GM18858 (cell line): Measurements from ENCODE around the gene ATP13A5.

Experiments
- ATAC-seq: cut with Tn5 transposase; IDR thresholded peaks from one replicate; pipeline ENCODE4 v1.9.1; 2021; ENCODE audit not compliant: unreplicated experiment

ATP13A5 gene

DNA sequence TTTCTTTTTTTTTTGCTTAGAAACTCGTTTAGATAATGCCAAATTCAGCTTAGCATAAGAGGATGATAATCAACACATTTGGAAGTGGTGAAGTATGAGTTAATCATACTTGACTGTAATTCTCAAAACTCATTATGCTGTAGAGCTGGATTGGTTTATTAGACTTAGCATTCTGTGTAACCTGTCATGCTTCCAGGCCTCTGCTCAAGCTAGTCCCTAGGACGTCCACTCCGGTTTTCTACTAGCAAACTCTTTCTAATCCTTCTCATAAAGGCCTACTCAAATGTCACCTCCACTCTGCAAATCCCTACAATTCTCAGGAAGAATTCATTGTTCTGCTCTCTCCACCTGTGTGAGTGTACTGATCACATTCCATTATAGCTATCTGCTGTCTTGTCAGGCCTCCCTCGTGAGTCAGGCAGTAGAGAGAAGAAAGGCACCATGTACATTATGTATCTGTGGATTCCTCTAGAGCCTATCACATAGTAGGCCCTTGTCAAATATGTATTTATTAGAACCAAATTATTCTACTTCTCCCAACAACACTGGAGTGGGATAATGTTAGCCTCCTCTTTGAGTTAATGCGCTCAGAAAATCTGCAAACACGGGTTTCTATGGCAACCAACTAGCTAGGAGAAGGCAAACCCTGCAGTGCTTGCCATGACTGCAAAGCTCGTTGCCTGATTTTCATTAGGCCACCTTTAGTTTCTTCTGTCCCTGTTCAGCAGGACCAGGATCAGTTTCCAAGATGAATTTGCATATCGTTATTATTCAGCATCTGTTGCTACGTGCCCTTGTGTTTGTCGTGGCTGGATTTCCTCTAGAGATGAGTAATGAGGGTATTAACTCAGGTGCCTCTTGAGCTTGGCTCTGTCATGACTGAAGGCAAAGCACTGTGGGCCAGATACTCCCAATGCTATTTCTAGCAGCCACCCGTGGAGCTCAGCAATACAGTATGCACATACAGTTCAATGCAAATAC is 30.7 kb downstream of the ATP13A5 start:
- ATAC-seq, result peak; percentile 71

DNA sequence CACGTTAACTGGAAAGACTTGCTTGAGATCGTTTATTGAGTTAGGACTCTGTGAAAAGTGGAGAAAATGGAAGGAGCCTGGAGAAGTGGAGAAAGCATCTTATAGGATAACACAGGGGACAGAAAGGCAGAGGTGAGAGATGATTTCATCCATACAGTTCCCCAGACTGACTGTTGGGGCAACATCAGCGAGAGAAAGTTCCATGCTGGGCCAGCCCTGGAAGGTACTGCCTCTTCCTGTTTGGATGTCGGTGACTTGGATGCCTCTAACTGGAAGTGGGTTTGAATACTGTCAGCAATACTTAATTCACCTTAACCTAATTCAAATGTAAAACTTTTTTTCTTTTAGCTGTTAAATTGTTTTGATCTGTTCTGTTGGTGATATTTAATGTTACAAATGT is 32.3 kb downstream of the ATP13A5 start:
- ATAC-seq, result no peak

GRCh38 chr3:193345431-193345830 is 33.1 kb downstream of the ATP13A5 start:
- no peak for ATAC-seq

DNA sequence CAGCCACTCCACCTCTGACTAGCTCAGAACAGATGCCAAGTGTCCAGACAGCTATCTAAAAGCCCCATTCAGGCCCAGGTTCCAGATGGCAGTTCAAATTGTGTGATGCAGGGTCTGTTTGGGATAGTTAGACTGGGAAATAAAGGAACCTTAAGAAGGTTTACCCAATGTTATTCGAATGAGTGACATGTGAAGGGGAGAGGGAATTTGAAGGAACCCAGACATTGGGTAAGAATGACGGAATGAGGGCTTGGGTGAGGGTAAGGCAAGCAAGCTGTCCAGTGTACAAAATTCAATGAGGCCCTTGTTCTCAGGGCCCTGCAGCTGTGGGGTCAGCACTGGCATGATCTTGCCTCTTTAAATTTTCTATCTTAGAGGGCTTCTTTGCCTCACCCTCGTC is 34.1 kb downstream of the ATP13A5 start:
- no peak for ATAC-seq

DNA sequence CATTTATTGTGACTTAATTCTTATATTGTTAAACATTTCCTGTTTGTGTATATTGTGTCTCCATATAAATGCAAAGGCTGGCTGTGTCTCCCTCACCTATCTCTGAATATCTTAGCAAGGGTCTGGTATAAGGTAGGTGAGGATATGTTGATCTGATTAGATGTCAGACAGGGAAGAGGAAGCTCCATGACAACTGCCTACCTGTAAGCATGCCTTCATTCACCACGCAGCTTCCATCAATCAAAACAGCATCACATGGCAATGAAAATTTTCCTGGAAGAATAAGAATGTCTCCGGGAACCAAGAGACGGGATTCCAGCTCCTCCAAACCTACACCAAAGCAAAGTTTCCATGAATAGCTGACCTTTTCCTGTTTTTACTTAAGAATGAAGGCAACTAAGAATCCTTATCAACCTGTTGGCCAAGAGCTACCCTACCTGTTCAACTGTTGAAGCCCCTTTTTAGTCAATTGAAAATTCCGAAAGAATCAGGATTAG is 34.8 kb downstream of the ATP13A5 start:
- no peak for ATAC-seq

- ATAC-seq, result no peak
Measured at GRCh38 chr3:193342551-193342950, 36.0 kb downstream of the ATP13A5 start.

DNA sequence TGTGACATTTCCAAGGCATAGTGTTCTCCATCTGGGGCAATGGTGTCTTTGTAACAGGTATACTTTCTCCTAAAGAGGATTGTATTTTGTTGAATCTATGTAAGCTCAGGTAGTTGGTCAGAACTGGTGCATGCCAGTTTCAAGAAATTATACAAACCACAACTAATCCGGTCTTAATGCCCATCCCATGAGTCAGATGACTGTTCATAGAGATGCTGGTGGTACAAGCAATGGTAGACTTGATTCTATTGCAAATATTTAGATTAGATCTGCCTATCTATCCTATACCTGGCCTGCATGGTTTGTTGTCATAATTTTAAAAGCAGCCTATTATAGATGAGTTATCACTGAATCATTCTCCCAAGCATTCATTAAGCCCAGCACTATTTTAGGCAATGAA is 43.5 kb downstream of the ATP13A5 start:
- no peak for ATAC-seq

- no peak for ATAC-seq
Measured at GRCh38 chr3:193333229-193333628, 45.3 kb downstream of the ATP13A5 start.

DNA sequence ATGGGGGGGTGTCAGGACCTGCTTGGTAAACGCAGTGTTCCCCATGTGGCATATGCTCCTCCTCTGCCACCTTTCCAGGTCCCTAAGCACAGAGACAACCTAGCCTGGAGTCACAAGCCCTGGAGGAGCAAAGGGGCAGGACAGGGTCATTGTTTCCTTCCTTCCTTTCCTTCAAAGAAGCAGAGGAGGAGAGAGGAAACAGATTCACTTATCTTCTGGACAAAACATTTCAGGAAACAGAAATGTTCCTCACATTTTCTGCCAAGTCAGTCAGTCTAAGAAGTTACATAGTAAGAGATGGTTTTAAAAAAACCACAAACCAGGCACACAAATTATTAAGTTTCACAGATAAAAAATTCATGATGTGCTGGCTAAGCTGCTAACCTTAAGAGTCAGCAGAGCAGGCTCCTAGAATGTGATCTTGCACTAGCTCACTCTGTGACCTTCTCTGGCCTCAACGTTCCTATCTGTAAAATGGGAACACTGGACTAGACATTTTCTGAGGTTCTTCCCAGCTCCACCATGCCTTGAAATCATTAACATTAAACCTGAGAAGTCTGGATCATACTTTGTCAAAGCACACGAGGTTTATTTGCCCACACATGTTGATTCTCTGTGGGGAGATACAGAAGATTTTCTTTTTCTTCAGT is 47.9 kb downstream of the ATP13A5 start:
- ATAC-seq, result no peak

DNA sequence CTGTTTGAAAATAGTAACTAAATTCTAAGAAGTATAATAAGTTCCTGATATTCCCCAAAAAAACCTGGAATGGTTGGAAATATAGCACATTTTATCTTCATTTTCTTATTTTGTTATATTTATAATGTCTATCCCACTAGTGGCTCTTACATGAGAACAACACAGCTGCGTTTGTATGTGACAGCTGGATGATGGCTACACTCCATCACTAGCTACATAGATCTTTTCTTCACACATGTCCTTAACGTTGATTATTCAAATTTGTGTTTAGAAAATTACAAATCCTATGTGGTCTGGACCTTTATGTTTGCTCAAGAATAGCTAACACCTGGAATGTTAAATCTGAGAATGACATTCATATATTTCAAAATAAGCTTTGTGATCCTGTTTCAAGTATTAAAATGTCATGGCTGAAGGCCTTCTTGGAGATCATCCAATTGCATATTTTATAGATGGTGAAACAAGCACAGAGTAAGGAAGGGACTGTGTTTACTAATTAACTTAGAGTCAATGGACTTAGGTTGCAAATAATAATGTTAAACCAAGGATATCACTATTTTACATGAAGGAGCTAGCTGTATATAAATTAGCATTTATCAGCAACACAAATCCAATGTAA is 60.8 kb downstream of the ATP13A5 start:
- no peak for ATAC-seq

DNA sequence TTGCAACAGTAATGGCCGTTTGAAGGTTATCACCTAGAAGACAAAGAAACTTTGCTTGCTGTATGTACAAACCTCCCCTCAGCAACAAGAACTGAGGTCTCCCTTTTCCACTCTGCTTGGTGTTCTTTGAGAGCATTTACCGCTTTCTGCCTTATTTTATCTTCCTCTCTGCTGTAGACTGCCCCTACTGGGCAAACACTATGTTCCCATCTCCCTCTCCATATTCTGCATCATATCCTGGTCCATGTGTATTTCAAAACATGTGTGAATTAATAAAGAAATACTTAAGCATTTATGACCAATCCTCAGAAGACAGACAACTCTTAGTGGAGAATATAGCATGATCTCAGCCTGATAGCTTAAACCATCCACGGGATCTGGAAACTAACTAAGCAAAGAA is 64.4 kb downstream of the ATP13A5 start:
- no peak for ATAC-seq

DNA sequence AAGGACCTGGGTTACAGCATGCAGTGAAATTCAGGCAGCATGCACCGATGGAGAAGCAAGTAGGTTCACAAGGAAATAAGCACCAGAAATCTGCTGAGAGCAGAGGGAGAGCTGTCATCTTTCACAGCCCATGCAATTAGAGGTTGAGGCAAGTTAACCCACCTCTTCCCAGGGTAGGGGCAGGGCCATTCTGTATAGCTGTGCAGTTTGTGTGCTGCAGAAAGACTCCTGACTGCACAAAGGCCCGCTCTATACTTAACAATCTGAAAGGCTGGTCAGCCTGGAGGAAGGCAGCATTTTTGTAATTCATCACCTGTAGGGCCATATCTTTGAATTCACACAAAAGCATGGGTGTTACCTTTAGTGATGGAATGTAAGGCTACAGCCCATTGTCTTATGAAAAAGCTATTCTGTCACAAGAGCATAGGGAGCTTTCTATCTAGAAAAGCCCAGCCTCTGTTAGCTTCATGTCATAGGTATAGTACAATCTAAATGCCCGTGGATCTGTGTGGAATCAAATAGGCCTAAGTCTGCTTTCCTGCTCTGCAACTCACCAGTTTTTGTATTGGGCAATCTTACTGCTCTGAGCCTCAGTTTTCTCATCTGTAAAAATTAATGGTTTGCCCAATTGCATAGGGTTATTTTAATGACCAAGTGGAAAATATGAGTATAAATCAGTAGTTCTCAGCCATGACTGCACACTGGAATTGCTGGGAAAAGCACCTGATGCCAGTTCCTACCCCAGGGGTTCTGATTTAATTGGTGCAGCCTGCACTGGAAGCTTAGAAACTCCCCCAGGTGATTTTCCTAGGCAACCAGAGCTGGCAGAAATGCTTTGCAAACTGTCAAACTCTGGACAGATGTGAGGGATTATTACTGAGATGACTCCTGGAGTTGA is 65.2 kb downstream of the ATP13A5 start:
- ATAC-seq, result no peak

DNA sequence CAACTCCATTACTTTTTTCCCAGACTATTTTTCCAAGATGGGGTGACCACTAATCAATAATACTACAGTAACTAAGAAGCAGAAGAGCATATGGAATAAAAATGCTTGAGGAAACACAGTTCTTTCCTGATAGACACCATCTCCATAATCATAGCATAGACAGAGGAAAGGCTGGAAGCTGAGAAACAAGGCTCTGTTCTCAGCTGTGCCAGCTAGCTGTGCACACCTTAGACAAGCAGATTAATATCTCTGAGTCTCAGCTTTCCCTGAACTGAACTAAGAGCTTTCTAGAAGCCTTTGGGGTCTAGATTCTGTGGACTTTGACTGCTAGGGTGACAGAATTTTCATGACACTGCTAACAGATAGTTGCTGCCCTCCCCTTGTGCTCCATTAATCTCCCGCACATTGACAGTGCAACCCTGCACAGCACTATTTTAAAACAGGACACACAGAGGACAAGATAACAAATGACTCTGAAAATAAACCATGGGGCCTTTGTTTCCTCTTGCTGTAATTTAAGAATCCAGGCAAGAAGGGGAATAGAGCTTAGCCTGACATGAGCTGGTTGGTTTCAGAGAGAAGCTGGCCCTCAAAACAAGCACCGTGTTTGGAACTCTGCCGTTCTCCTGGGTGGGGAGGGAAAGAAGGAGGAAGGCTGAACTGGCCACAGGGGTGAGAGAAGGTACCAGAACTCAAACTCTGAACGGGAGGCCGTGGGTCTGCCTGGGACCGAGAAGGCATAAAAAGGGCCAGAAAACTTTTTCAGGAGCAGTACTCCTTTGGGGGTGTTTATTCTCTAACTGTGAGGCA is 67.4 kb downstream of the ATP13A5 start:
- no peak for ATAC-seq

DNA sequence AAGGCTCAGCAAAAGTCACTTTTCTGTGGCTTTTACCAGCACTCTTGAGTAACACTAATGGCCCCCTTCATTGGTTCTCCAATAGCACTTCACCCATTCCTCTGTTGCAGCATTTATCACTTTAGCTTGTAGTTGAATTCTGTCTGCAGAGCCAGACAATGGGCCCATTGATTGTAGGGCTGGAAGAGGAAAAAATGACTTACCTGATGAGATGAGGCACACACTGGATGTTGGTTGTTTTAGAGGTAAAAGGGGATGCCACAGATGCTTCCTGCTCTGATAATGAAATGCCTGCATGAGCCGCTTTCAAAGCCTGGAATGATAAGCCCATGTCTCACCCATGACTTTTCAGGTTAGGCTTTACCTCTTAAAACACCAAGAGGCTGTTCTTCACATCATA is 73.2 kb downstream of the ATP13A5 start:
- ATAC-seq, result no peak

- no peak for ATAC-seq
Measured at GRCh38 chr3:193301433-193301832, 77.1 kb downstream of the ATP13A5 start.

DNA sequence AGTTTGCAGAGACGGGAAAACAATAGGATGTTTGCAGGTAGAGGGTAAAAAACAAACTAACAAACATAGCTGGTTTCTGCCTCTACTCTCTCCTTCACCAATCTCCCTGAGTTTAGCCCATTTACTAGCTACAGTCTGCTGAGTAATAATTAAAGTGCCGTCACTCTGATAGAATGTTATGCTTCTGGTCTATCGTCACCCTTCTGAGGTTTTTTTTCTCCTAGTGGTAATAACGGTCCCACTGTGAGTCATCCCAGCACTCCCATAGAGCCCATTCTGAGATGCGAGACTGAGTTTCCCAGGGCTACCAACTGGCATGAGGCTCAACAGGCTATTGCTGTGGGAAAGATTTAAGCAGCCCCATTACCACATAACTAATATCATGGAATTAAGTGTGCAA is 81.1 kb downstream of the ATP13A5 start:
- ATAC-seq, result no peak

DNA sequence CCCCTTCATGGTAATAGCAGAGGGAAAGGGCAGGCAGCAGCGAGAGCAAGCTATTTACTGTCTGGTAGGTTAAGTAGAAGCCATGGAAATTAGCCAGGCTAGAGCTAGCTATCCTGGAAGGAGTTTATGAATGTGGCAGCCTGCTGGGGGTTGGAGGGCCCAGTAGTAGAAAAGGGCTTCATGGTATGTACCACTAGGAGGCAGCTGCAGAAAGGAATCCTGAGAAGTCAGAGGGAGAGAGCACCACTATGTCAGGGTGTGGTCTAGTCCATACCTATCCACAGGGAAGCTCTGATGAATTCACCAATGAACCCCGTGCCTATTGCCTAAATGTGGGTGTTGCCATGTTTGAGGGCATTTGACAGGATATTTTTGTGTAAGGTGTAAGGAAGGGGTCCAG is 82.6 kb downstream of the ATP13A5 start:
- no peak for ATAC-seq

GRCh38 chr3:193292386-193292785 is 86.2 kb downstream of the ATP13A5 start:
- no peak for ATAC-seq

GRCh38 chr3:193271101-193271840 is 107.3 kb downstream of the ATP13A5 start:
- ATAC-seq, result no peak
